ENCODE measurements around the gene PCDH9. TPM values are rescaled to one million over a fixed set of nuclear protein-coding genes. Genes with fewer than 3 reads are reported as not detected.

The PCDH9 gene
- total RNA-seq, 1 donor from 2014 or later: 14.7 TPM

- no peak for DNase-seq
- no peaks in the 10 kb centered on the region for H3K9me3 ChIP-seq (replicated peaks)
- TF ChIP-seq CTCF (IDR thresholded peaks at IDR 0.05; ENCODE audit: borderline replicate concordance): no peak
- H3K4me3 ChIP-seq: no peak overlapping the region
- H3K27ac ChIP-seq (replicated peaks): peak overlapping the region; percentile 73
- intact Hi-C loops (cut with micrococcal nuclease): no loop called here
- H3K36me3 ChIP-seq: no peaks in the 10 kb centered on the region
- H3K4me1 ChIP-seq: peaks cover 45% of the 10 kb centered on the region
- no peaks in the 10 kb centered on the region for H3K27me3 ChIP-seq (ENCODE audit: low read depth)
These were observed 92.9 kb downstream of the PCDH9 start for GRCh38 chr13:67137044-67137735.

GRCh38 chr13:67136157-67136556, 94.0 kb downstream of the PCDH9 start:
- intact Hi-C loops (cut with micrococcal nuclease): no loop called here
- no peak for DNase-seq
- Histone ChIP-seq H3K27me3 (ENCODE audit: low read depth) (no peaks in the 10 kb centered on the region), H3K4me3 (peak overlapping the region; percentile 52), H3K9me3 (replicated peaks) (no peaks in the 10 kb centered on the region), H3K4me1 (peaks cover 47% of the 10 kb centered on the region), H3K27ac (replicated peaks) (peak overlapping the region; percentile 73), H3K36me3 (no peaks in the 10 kb centered on the region)
- no peak for TF ChIP-seq CTCF (IDR thresholded peaks at IDR 0.05; ENCODE audit: borderline replicate concordance)

- Histone ChIP-seq H3K4me3 (peak overlapping the region; percentile 52), H3K27ac (replicated peaks) (peak overlapping the region; percentile 73), H3K36me3 (no peaks in the 10 kb centered on the region), H3K9me3 (replicated peaks) (no peaks in the 10 kb centered on the region), H3K4me1 (peaks cover 50% of the 10 kb centered on the region), H3K27me3 (ENCODE audit: low read depth) (no peaks in the 10 kb centered on the region)
- TF ChIP-seq CTCF (IDR thresholded peaks at IDR 0.05; ENCODE audit: borderline replicate concordance): no peak
- intact Hi-C loops (cut with micrococcal nuclease): no loop called here
- no peak for DNase-seq
These were observed 94.8 kb downstream of the PCDH9 start for GRCh38 chr13:67135356-67135755.

GRCh38 chr13:67134417-67135129, 95.6 kb downstream of the PCDH9 start:
- intact Hi-C loops (cut with micrococcal nuclease): no loop called here

GRCh38 chr13:67133476-67133875, 96.7 kb downstream of the PCDH9 start:
- H3K27me3 ChIP-seq (ENCODE audit: low read depth): no peaks in the 10 kb centered on the region
- TF ChIP-seq CTCF (IDR thresholded peaks at IDR 0.05; ENCODE audit: borderline replicate concordance): no peak
- H3K36me3 ChIP-seq: no peaks in the 10 kb centered on the region
- H3K4me1 ChIP-seq: peaks cover 48% of the 10 kb centered on the region
- no peak for DNase-seq
- peak overlapping the region; percentile 73 for H3K27ac ChIP-seq (replicated peaks)
- intact Hi-C loops (cut with micrococcal nuclease): no loop called here
- H3K9me3 ChIP-seq (replicated peaks): no peaks in the 10 kb centered on the region
- H3K4me3 ChIP-seq: no peak overlapping the region

More at GRCh38 chr13:67134417-67135129, 95.6 kb downstream of the PCDH9 start:
- H3K9me3 ChIP-seq (replicated peaks): no peaks in the 10 kb centered on the region
- H3K27ac ChIP-seq (replicated peaks): peak overlapping the region; percentile 73
- H3K4me1 ChIP-seq: peaks cover 48% of the 10 kb centered on the region
- H3K27me3 ChIP-seq (ENCODE audit: low read depth): no peaks in the 10 kb centered on the region
- no peak for TF ChIP-seq CTCF (IDR thresholded peaks at IDR 0.05; ENCODE audit: borderline replicate concordance)
- no peak for DNase-seq
- H3K36me3 ChIP-seq: no peaks in the 10 kb centered on the region
- H3K4me3 ChIP-seq: peak overlapping the region; percentile 52
